Mesendoderm (in vitro differentiated cells): ENCODE data around the gene FRAS1.
A peak's percentile ranks its signal among the peaks of the same experiment; 100 is the strongest.

Experiments
- DNase-seq: peaks from one replicate; pipeline ENCODE4 v3.0.0; 2013
- H2AK5ac ChIP-seq: 2 replicates; pipeline ENCODE4 v1.6.1; 2013; ENCODE audit warnings: low read length, inconsistent platforms
- H2BK120ac ChIP-seq: 2 replicates; pipeline ENCODE4 v1.6.1; 2013; ENCODE audit warnings: low read depth, mild to moderate bottlenecking, low read length, moderate library complexity, mixed read lengths
- H2BK15ac ChIP-seq: replicated peaks from 2 replicates; pipeline ENCODE4 v1.6.1; 2013; ENCODE audit warnings: low read depth, mild to moderate bottlenecking, moderate library complexity
- H2BK5ac ChIP-seq: 2 replicates; pipeline ENCODE4 v1.6.1; 2013; ENCODE audit warnings: low read length, inconsistent platforms
- H3K18ac ChIP-seq: 2 replicates; pipeline ENCODE4 v1.6.1; 2013; ENCODE audit warnings: mild to moderate bottlenecking, low read length, mixed read lengths
- H3K23ac ChIP-seq: one replicate; pipeline ENCODE4 v1.6.1; 2013; ENCODE audit warnings: low read length
- H3K27ac ChIP-seq: 2 replicates; pipeline ENCODE4 v1.5.1; 2013; ENCODE audit warnings: low read depth, mild to moderate bottlenecking, inconsistent platforms, low read length, moderate library complexity
- H3K27me3 ChIP-seq: 2 replicates; pipeline ENCODE4 v1.6.1; 2013; ENCODE audit warnings: low read length, control low read depth, mild to moderate bottlenecking, inconsistent platforms; ENCODE audit not compliant: insufficient read depth, poor library complexity
- H3K36me3 ChIP-seq: 2 replicates; pipeline ENCODE4 v1.6.1; 2013; ENCODE audit warnings: low read length, inconsistent platforms; ENCODE audit not compliant: control insufficient read depth, insufficient read depth
- H3K4ac ChIP-seq: one replicate; pipeline ENCODE4 v1.6.1; 2013; ENCODE audit warnings: low read depth, mild to moderate bottlenecking, low read length, moderate library complexity
- H3K4me1 ChIP-seq: 2 replicates; pipeline ENCODE4 v1.6.1; 2013; ENCODE audit warnings: low read depth, low read length, inconsistent platforms; ENCODE audit not compliant: control insufficient read depth
- H3K4me2 ChIP-seq: 2 replicates; pipeline ENCODE4 v1.6.1; 2013; ENCODE audit warnings: low read length
- H3K4me3 ChIP-seq: 2 replicates; pipeline ENCODE4 v1.5.1; 2013; ENCODE audit warnings: mild to moderate bottlenecking, low read length
- H3K56ac ChIP-seq: one replicate; pipeline ENCODE4 v1.6.1; 2013; ENCODE audit warnings: low read length
- H3K79me1 ChIP-seq: 2 replicates; pipeline ENCODE4 v1.6.1; 2013; ENCODE audit warnings: low read length, inconsistent platforms
- H3K79me2 ChIP-seq: 2 replicates; pipeline ENCODE4 v1.6.1; 2013; ENCODE audit warnings: mild to moderate bottlenecking, low read length; ENCODE audit not compliant: control insufficient read depth, insufficient read depth
- H3K9ac ChIP-seq: 2 replicates; pipeline ENCODE4 v1.6.1; 2013; ENCODE audit warnings: low read length, inconsistent platforms
- H4K5ac ChIP-seq: one replicate; pipeline ENCODE4 v1.6.1; 2013; ENCODE audit warnings: low read length
- H4K8ac ChIP-seq: one replicate; pipeline ENCODE4 v1.6.1; 2013; ENCODE audit warnings: low read depth, mild to moderate bottlenecking, control low read depth, low read length, moderate library complexity
- WGBS: extraction: QIAGEN DNeasy Blood & Tissue Kit; methylation state at CpG from one replicate; pipeline ENCODE4 v1.1.7; 2013; ENCODE audit warnings: low lambda C conversion rate, missing lambda C conversion rate; ENCODE audit not compliant: insufficient coverage; ENCODE audit errors: extremely low coverage; 5-methylcytosine and 5-hydroxymethylcytosine counted together

Gene FRAS1

DNA sequence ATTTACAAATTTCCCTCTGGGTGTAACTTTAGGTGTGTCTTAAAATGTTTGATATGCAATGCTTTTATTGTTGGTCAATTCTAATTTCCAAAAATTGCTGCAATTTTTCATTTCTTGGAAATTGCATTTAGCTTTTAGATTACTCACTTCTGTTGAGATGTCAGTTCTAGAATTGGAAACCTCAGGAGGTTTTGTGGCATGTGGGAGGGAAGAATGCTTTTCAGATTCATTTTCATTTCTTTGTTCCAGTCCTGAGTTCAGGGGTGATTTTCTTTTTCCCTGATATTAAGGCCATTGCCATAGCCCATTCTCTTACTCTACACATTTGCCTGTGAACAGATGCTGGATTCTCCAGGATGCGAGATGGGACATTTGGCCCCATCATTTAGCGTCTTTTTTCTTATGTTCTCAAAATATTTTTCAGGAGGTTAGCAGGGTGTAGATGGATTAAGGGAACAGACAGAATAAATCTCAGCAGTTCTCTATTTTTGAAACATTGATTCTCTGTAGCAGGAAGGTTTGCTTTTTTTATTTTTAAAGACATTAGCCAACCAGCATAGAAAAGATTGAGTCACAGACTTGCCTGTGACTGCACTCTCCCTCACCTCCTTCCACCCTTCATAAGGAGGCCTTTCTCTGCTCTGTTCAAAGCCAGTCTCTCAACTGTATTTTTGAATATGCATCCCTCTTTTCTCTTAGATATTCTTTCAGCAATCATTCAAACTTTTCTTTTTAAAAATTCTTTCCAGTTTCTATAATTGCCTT is 256.0 kb downstream of the FRAS1 start:
- H2BK15ac ChIP-seq, result no peak overlapping the region
- H3K79me2 ChIP-seq, result no peaks in the 10 kb centered on the region
- H3K56ac ChIP-seq, result no peak overlapping the region
- H2AK5ac ChIP-seq, result no peak overlapping the region
- no peak overlapping the region for H3K4me3 ChIP-seq
- no peaks in the 10 kb centered on the region for H3K27me3 ChIP-seq
- peaks cover 8% of the 10 kb centered on the region for H3K36me3 ChIP-seq
- H3K4me1 ChIP-seq, result no peaks in the 10 kb centered on the region
- no peak overlapping the region for H2BK5ac ChIP-seq
- H3K18ac ChIP-seq, result no peak overlapping the region
- DNase-seq, result no peak
- no peaks in the 10 kb centered on the region for H3K79me1 ChIP-seq
- no peak overlapping the region for H4K8ac ChIP-seq
- H3K4me2 ChIP-seq, result no peak overlapping the region
- H4K5ac ChIP-seq, result no peak overlapping the region
- H3K23ac ChIP-seq, result no peak overlapping the region
- no peak overlapping the region for H3K4ac ChIP-seq
- H2BK120ac ChIP-seq, result no peak overlapping the region
- H3K9ac ChIP-seq, result no peak overlapping the region
- no peak overlapping the region for H3K27ac ChIP-seq
- WGBS, result no CpG with 5 or more reads among the region's 2 CpGs

DNA sequence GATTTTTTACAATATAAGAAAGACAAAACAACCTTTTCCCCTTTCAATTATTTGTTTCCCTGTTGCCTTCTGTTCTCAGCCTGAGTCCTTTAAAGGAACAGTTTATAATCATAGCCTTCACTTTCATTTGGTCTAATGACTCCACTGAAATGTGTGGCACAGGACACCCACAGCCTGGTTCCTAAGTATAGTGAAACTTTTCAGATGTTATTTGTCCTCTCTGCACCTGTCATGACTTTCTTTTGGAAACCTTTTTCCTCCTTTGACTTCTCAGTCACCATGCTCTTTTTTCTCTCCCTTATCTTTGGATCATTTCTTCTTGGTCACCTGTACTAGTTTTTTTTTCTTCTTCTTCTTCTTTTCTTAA is 256.6 kb downstream of the FRAS1 start:
- no peak overlapping the region for H3K56ac ChIP-seq
- H4K5ac ChIP-seq, result no peak overlapping the region
- H3K36me3 ChIP-seq, result peaks cover 2% of the 10 kb centered on the region
- no peaks in the 10 kb centered on the region for H3K79me1 ChIP-seq
- H3K4me3 ChIP-seq, result no peak overlapping the region
- no peaks in the 10 kb centered on the region for H3K27me3 ChIP-seq
- no peak overlapping the region for H3K4me2 ChIP-seq
- H4K8ac ChIP-seq, result no peak overlapping the region
- no peak overlapping the region for H2BK15ac ChIP-seq
- H3K9ac ChIP-seq, result no peak overlapping the region
- H3K23ac ChIP-seq, result no peak overlapping the region
- no peak overlapping the region for H2BK5ac ChIP-seq
- DNase-seq, result no peak
- no peaks in the 10 kb centered on the region for H3K79me2 ChIP-seq
- no peak overlapping the region for H3K18ac ChIP-seq
- no peak overlapping the region for H2BK120ac ChIP-seq
- H3K4me1 ChIP-seq, result peaks cover 2% of the 10 kb centered on the region
- no peak overlapping the region for H2AK5ac ChIP-seq
- H3K4ac ChIP-seq, result no peak overlapping the region
- H3K27ac ChIP-seq, result no peak overlapping the region

DNA sequence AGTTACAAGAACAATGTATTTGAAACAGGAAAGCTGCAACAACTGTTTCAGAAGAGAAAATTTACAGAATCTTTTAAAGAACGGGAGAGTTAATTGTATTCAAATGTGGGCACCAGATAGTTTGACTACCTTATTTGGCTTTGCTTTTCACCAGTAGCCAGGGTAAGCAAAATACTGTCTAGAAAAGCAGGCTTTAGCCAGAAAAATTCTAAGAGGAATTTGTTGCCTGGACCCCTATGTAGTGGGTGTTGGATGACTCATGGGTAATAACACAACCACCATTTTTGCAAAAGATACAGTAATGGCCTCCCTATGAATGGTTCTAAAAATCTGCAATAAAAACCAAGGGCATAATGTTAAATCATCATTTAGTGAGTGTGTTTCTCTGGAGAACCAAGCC is 261.0 kb downstream of the FRAS1 start:
- no peak overlapping the region for H2BK15ac ChIP-seq
- no peaks in the 10 kb centered on the region for H3K27me3 ChIP-seq
- H3K23ac ChIP-seq, result no peak overlapping the region
- no peak overlapping the region for H3K9ac ChIP-seq
- H3K79me2 ChIP-seq, result no peaks in the 10 kb centered on the region
- no peak overlapping the region for H4K5ac ChIP-seq
- H2BK5ac ChIP-seq, result no peak overlapping the region
- peaks cover 5% of the 10 kb centered on the region for H3K4me1 ChIP-seq
- no peak overlapping the region for H2BK120ac ChIP-seq
- peaks cover 1% of the 10 kb centered on the region for H3K36me3 ChIP-seq
- peak; percentile 26 for DNase-seq
- no CpG with 5 or more reads among the region's 1 CpG for WGBS
- no peak overlapping the region for H3K4me2 ChIP-seq
- no peak overlapping the region for H4K8ac ChIP-seq
- no peak overlapping the region for H3K4ac ChIP-seq
- H3K79me1 ChIP-seq, result no peaks in the 10 kb centered on the region
- H2AK5ac ChIP-seq, result no peak overlapping the region
- no peak overlapping the region for H3K4me3 ChIP-seq
- H3K18ac ChIP-seq, result no peak overlapping the region
- no peak overlapping the region for H3K27ac ChIP-seq
- no peak overlapping the region for H3K56ac ChIP-seq

DNA sequence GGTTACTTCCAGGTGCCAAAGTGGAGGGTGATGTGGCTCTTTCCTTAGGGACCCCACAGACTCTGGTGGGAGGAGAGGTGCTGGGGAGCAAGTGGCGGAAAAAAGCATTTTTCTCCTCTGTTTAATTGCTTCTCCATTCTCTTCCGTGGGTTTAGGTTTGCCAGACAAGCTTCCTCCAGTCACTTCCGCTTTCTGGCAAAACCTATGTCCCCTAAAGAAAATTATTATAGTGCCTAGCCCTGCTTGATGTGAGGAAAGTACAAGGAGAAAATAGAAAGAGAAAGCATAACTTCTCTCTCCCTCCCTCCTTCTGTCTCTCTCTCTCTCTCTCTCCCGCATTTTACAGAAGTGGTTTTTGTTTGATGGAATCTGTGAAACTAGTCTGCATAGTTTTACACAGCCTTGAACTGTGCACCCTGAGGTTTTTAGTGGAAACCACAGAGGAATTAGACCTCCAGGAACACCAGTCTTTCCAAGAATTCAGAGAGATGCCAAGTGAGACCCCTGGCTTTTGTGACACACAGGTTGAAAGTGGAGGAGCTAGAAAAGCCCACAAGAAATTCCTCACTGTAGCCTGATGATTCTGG is 263.3 kb downstream of the FRAS1 start:
- Histone ChIP-seq H3K36me3 (peaks cover 1% of the 10 kb centered on the region), H3K79me2 (no peaks in the 10 kb centered on the region), H3K79me1 (no peaks in the 10 kb centered on the region), H4K5ac (no peak overlapping the region), H3K4me3 (no peak overlapping the region), H3K18ac (no peak overlapping the region), H3K27me3 (no peaks in the 10 kb centered on the region), H4K8ac (no peak overlapping the region), H2BK15ac (no peak overlapping the region), H3K23ac (no peak overlapping the region), H3K4ac (no peak overlapping the region), H3K27ac (no peak overlapping the region), H3K4me2 (no peak overlapping the region), H2AK5ac (no peak overlapping the region), H3K56ac (peak overlapping the region; percentile 9), H3K4me1 (peaks cover 5% of the 10 kb centered on the region), H3K9ac (no peak overlapping the region), H2BK120ac (no peak overlapping the region), H2BK5ac (no peak overlapping the region)
- no peak for DNase-seq
- no CpG with 5 or more reads among the region's 4 CpGs for WGBS

DNA sequence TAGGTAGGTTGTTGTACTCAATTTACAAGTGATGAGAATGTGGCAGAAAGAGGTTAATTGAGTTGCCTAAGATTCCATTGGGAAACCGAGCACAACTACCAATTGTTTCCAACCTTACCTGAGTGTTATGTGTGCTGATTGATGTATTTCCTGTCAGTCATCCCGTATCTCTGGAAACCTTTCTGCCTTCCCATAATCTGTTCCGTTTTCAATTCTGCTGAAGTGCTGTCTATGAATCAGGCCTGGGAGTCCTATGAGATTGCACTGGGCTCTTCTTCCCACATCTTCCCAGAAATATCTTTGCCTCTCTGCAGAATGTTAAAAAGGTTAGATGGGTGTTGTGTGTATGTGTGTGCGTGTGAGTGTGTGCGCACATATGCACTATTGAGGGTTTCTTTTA is 264.9 kb downstream of the FRAS1 start:
- peaks cover 5% of the 10 kb centered on the region for H3K4me1 ChIP-seq
- H3K9ac ChIP-seq, result no peak overlapping the region
- H3K4me3 ChIP-seq, result no peak overlapping the region
- H2BK15ac ChIP-seq, result no peak overlapping the region
- no peak overlapping the region for H3K4me2 ChIP-seq
- H3K4ac ChIP-seq, result no peak overlapping the region
- H3K79me1 ChIP-seq, result no peaks in the 10 kb centered on the region
- no peak overlapping the region for H3K56ac ChIP-seq
- H3K27me3 ChIP-seq, result no peaks in the 10 kb centered on the region
- no peaks in the 10 kb centered on the region for H3K79me2 ChIP-seq
- no peak for DNase-seq
- peaks cover 1% of the 10 kb centered on the region for H3K36me3 ChIP-seq
- no peak overlapping the region for H3K27ac ChIP-seq
- H4K5ac ChIP-seq, result no peak overlapping the region
- WGBS, result no CpG with 5 or more reads among the region's 5 CpGs
- no peak overlapping the region for H4K8ac ChIP-seq
- H2AK5ac ChIP-seq, result no peak overlapping the region
- H2BK5ac ChIP-seq, result no peak overlapping the region
- no peak overlapping the region for H3K18ac ChIP-seq
- no peak overlapping the region for H2BK120ac ChIP-seq
- no peak overlapping the region for H3K23ac ChIP-seq

DNA sequence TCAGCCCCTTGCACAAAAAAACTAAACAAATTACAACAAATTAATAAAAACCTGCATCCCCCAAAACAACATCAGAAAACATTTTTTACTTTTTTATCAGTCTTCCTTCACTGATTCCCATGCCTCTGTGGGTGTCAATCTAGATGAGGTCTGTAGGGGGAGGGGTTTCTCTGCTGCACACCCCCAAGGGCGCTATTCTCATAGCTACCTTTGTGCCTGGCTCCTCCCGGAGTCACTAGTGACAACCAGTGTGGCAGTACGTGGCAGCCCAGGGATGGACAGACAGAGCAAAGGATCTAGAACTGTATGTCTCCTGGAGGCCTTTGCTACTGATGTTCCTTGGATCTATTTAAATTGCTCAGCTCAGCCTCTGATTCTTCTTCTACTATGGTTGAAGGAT is 266.3 kb downstream of the FRAS1 start:
- Histone ChIP-seq H4K8ac (no peak overlapping the region), H3K4me1 (peaks cover 5% of the 10 kb centered on the region), H3K27ac (no peak overlapping the region), H3K4ac (no peak overlapping the region), H3K23ac (no peak overlapping the region), H2BK120ac (no peak overlapping the region), H3K18ac (no peak overlapping the region), H3K79me2 (no peaks in the 10 kb centered on the region), H3K9ac (no peak overlapping the region), H3K56ac (no peak overlapping the region), H2AK5ac (no peak overlapping the region), H3K79me1 (no peaks in the 10 kb centered on the region), H3K27me3 (no peaks in the 10 kb centered on the region), H2BK5ac (no peak overlapping the region), H2BK15ac (no peak overlapping the region), H3K4me3 (no peak overlapping the region), H4K5ac (no peak overlapping the region), H3K36me3 (no peaks in the 10 kb centered on the region), H3K4me2 (no peak overlapping the region)
- peak; percentile 52 for DNase-seq
- WGBS, result no CpG with 5 or more reads among the region's 3 CpGs
